Effector CD4-positive, alpha-beta T cell (primary cell): ENCODE results near the gene PLPP3.

Experiments
- DNase-seq: peaks from one replicate; pipeline ENCODE4 v3.0.0-alpha.2; 2020

PLPP3 gene

DNA sequence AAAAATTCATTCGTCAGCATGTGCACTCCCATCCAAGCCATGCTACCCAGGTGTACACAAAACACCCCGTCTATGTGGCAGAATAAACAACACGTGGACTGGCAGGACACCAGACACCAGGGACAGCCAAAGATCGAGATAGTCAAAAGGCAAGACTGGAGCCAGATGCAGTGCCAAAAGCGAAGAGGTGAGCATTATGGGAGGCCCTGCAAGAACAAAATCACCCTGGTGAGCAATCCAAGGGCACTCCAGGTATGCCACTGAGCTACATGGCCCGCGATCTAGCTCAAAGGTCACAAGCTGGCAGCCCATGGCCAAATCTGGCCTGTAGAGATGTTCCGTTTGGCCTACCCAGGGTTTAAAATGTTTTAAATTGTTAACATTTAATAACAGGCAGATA, 33.7 kb downstream of the PLPP3 start:
- DNase-seq = no peak

- no peak for DNase-seq
These were observed 35.4 kb downstream of the PLPP3 start for GRCh38 chr1:56543783-56544612.

GRCh38 chr1:56542651-56543050, 36.7 kb downstream of the PLPP3 start:
- DNase-seq = no peak

DNA sequence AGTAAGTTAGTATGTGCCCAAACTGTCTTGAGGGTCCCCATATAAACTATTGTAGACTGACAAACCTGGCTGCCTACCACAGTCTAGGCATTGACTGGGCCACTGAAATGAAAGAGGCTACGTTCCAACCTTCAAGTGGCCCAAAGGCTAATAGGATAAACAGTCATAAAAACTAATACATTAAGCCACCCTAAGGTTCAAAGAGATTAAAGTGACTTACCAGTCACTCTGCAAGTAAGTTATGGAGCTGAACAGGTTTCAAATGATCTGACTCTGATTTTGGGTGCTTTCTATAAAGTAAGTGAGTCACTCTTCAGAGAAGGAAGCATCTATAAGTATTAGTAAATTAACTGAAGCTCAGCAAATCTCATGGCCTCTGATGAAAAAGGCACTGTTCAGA, 38.0 kb downstream of the PLPP3 start:
- no peak for DNase-seq

GRCh38 chr1:56540467-56540866, 38.9 kb downstream of the PLPP3 start:
- no peak for DNase-seq

GRCh38 chr1:56539520-56539931, 39.8 kb downstream of the PLPP3 start:
- DNase-seq = no peak

DNA sequence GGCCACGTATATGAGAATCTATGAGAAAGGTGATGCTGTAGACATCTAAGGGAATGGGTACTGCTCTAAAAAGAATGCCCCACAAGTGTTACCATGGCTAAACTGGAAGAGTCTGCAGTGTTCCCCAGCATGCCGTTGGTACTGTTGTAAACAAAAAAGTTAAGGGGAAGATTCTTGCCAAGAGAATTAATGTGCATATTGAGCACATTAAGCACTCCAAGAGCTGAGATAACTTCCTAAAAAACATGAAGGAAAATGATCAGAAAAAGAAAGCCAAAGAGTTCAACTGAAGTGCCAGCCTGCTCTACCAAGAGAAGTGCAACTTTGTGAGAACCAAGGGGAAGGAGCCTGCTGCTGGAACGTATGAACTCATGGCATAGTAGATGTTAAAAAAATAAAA, 40.8 kb downstream of the PLPP3 start:
- no peak for DNase-seq

GRCh38 chr1:56537660-56538059, 41.7 kb downstream of the PLPP3 start:
- no peak for DNase-seq

- DNase-seq = no peak
These were observed 43.4 kb downstream of the PLPP3 start for GRCh38 chr1:56535939-56536338.

DNA sequence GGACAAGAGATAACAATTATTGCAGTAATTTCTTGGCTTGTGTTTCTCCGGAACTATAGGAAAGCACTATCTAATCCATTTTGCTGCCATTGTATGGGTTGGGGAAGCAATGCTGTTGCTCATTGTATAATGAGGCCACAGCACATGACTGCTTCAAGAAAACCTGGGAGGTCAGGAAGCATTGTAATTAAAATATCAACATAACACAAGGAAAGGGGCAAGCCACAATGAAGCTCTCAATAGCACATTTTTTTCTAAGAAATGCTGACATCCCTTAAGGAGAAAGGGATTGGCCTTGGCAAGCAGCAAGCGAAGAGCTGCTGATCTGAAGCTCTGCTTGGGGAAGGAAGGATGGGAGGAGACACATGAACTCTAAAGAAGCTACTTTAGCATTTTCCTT, 44.0 kb downstream of the PLPP3 start:
- no peak for DNase-seq

- DNase-seq = no peak
These were observed 45.2 kb downstream of the PLPP3 start for GRCh38 chr1:56534130-56534651.

DNA sequence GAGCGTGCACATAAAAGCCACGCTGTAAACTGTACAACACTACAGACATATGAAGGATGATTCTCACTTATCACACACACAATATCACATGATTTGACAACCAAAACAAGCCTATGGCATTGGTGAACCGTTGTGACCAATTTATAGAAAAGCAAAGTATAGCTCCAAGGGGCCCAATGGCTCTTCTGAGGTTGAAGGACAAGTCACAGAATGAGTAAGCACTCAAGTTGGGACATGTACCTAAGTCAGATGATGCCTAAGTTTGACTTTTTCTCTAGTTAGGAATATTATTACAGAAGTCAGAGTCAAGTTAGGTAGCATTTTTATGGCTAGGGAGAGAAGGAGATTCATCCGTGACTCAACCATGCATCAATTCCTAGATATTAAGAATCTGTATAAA, 45.7 kb downstream of the PLPP3 start:
- no peak for DNase-seq

DNA sequence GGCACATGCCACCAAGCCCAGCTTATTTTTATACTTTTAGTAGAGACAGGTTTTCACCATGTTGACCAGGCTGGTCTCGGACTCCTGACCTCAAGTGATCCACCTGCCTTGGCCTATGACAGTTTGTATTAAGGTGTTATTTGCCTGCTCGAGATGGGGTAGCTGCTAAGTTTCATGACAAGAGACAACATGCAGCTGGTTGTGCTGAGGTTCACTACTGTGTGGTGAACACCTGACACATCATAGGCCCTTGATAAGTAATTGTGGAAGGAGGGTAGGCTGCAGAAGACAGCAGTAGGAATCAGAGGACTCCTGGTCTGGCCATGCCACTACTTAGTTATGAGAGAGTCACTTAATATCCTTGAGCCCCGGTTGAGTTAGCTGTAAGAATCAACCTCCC, 46.2 kb downstream of the PLPP3 start:
- DNase-seq = no peak

DNA sequence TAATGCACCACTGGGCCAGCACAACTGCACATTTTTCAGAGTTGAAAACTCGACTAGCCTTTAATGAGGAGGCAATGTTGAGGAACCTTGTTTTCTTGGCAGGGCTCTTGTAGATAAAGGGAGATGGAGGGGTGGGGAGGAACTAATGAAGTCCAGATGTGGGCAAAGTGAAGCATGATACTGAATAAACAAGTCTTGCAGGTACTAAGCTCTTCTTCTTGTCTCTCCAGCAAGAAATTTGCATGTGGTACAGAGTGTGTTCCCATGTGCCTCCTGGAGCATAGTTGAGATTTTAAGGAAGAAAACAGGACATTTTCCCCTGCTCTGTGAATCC, 47.0 kb downstream of the PLPP3 start:
- DNase-seq = no peak

DNA sequence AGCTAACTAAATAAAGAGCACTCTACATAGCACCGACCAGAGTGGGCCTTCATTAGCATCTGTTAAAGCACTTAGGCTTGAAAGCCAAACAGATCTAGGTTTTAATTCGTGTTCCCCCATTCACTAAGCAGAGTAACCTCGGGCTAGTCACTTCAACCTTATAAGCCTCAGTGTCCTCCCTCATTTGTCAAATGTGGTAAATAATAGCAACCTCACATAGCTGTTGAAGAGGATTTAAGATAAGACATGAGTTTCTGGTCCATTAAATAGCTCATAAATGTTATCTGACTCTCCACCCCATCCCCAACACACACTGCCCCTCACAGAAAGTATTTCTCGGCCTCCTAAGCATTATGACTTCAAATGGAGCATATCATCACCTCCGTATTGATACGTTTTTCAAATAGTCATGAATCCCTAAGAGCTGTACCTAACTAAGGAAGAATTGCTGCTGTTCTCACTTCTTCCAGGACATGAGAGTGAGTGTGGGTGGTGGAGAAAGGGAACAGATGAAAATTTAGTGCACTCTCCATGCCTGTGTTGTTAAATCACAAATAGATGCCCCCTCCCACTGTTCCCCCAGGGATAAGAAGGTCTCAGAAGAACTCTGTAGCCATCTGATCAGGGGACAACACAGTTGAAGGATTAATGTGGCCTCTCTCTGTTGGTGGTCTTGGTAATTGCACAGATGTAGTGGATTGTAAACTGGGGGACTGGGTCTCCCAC, 47.6 kb downstream of the PLPP3 start:
- no peak for DNase-seq

DNA sequence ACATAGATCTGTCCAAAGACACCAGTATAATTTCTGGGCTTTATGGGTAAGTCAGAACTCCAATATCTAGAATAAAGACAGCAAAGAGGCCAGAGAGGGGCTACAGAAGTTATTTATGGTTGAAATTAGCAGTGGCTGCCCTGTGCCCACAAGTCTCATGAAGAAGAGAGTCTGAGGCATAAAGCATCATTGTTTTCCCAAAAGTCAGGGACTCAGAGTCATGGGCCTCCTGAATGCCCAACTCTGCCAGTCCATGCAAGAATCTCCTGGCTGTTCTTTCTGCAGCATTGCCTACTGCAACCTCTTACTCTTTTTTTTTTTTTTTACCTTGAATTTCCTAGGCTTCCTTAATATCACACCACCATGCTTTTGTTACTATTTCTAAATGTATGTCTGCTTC, 49.6 kb downstream of the PLPP3 start:
- no peak for DNase-seq

GRCh38 chr1:56527548-56528302, 51.6 kb downstream of the PLPP3 start:
- no peak for DNase-seq

GRCh38 chr1:56526571-56527174, 52.7 kb downstream of the PLPP3 start:
- DNase-seq = no peak

DNA sequence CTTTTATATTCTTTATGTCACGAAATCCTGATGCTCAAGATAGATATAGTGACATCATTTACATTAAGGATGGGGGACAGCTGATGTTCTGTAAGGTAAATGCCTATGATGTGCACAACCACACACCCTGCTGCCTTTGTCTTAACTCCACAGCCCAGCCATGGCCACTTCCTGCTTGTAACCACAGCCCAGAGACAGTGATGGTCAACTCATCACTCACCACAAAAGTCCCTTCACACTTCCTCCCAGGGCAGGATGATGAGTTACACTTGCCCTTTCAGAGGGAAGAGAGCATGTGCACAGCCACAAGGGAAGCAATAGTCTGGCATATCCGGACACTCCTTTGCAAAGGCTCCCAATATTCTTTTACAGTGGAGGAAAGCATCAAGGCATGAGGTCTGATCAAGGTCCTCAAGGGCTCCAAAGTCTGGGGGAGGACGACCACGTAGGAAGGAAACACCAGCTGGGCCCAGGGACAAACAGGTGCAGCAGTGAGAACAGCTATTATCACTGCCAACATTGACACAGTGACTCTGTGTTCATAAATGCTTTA, 53.8 kb downstream of the PLPP3 start:
- no peak for DNase-seq

GRCh38 chr1:56524263-56524662, 55.1 kb downstream of the PLPP3 start:
- no peak for DNase-seq

DNA sequence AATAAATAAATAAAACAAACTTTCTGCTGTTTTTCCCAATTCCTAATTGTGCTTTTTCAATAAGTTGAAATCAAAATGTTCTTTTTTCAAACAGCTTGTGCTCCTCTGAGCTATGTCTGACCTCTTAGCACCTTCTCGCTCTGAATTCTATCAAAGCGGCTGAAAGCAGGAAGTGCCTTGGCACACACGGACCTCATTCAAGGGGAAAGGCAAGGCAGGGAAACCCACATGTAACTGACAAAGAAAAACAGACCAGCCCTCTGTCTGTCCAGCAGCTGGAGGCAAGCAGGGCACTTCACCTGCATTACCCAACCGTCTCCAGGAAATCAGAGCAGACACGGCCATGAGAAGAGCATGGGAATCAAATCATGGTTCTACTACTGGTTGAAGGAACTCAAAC, 56.7 kb downstream of the PLPP3 start:
- DNase-seq = no peak

- DNase-seq = no peak
These were observed 59.3 kb downstream of the PLPP3 start for GRCh38 chr1:56520016-56520601.
